Superior temporal gyrus (tissue), 1 donor: ENCODE measurements around the gene PRPSAP2.
"Not testable (repeated sequence)": the region's sequence is repeated elsewhere in the genome, so short reads cannot be mapped to it uniquely, and the experiment has no call there.

ENCODE experiments used
- DNase-seq: peaks from one replicate; pipeline ENCODE4 v3.0.0-alpha.2; 2016; ENCODE audit errors: extremely low spot score

PRPSAP2 gene

GRCh38 chr17:18944646-18945045 is 86.7 kb downstream of the PRPSAP2 start:
- DNase-seq = no peak

DNA sequence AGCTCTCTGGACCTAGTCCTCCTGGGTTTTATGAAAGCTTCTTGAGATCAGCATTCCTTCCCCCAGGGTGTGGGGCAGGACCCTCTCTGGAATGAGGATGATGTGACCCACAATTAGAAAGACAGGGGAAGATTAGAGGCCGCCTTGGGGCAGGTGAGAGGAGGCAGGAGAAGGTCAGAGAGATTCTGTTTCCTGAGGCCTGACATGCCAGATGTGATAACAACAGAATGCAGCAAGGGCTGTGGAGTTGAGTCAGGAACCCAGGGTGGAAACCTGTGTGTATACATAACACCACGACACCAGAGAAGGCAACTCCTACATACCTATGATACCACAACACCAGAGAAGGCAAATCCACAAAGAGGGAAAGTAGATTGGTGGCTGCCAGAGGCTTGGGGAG is 88.6 kb downstream of the PRPSAP2 start:
- no peak for DNase-seq

GRCh38 chr17:18947866-18948265 is 89.9 kb downstream of the PRPSAP2 start:
- no peak for DNase-seq

- DNase-seq = no peak
These were observed 90.6 kb downstream of the PRPSAP2 start for GRCh38 chr17:18948476-18949006.

DNA sequence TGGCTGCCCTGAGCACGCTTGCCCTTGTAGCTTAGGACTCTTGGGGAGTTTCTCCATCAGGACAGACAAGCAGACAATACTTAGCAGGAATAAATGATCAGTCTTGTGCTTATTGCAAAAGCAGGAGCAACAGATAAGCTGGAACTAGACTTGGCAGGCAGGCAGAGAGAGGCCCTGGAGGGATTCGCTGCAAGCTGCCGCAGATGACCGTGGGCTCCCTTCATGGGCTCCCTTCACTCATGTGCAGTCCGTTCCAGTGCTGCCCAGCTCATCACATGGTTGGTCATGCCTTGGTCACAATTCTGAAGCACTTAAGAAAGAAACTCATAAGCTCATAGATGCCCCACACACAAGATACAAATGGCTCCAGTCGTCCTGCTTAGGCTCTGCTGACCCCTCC is 91.6 kb downstream of the PRPSAP2 start:
- no peak for DNase-seq

DNA sequence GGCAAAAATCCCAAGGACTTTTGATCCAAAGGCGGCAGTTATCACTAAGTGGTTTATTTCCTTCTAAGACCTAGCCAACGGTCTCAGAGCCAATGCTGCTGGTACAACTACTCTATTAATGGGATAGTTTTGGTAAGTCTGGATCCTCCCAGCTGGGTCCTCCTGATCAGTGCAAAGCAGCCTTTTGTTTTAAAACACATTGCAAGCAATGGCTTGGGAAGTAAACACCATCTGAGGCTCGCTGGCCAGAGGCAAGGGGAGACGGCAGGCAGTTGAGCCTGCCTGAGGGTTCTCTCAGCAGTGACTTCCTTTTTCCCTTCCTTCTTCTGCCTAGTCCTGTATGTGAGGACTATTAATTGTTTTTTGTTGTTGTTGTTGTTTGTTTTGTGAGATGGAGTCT is 92.4 kb downstream of the PRPSAP2 start:
- no peak for DNase-seq

- no peak for DNase-seq
These were observed 93.3 kb downstream of the PRPSAP2 start for GRCh38 chr17:18950944-18951905.

DNA sequence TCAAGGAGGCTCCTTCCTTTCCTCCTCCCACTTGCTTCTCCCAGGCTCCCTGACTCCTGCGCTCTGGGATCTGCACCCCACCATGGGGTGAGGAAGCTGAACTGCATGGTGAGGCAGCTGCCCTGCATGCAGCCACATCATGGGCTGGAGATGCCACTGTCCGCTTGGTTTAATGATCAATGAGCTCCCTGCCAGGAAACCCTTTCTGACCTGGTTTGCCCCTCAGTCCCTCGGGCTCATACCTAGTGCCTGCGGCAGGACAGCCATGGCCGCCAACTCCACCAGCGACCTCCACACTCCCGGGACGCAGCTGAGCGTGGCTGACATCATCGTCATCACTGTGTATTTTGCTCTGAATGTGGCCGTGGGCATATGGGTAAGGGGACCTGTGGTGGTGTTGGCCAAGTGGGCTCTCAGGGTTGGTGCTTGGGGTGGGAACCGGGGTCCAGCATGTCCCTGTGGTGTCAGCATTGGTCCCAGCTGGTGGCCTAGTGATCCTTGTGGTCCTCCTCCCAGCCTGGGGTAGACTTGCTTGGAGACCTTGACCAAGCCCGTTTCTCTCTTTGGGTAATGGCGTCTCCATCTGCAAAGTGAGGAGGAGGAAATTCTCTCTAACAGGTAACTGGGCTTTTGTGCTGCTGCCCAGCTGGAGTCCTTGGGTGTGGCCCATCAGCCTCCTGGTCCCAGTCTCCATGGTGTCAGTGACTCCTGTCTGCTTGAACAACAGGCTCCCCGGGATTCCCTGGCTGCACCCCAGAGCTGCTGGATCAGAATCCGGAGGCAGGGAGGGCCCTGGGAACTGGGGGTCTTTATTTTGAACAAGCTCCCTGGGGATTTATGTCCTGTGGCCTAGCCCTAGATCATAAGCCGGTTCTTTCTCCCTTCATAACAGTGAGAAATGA is 94.3 kb downstream of the PRPSAP2 start, which contains the start of gene SLC5A10:
SLC5A10 (plus strand) TSS at position 225 of the 902 bp plus-strand sequence; CDS start at position 266, 41 bp downstream.
- DNase-seq = no peak

DNA sequence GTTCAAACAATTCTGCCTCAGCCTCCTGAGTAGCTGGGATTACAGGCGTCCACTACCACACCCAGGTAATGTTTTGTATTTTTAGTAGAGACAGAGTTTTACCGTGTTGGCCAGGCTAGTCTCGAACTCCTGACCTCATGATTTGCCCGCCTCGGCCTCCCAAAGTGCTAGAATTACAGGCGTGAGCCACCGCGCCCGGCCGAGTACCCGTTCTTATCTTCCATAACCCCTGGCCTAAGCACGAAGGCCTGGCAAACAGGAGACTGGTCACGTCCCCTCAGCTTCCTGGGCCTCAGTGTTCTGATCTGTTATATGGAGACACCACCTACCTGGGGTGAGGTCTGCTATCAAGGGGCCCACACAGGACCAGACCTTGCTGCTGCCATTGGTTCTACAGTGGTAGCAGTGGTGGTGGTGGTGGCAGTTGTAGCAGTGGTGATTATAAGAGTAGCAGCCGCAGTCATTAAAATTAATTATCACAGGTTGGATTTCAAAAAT is 95.3 kb downstream of the PRPSAP2 start:
- DNase-seq = no peak

GRCh38 chr17:18954321-18954720 is 96.4 kb downstream of the PRPSAP2 start:
- DNase-seq = no peak

DNA sequence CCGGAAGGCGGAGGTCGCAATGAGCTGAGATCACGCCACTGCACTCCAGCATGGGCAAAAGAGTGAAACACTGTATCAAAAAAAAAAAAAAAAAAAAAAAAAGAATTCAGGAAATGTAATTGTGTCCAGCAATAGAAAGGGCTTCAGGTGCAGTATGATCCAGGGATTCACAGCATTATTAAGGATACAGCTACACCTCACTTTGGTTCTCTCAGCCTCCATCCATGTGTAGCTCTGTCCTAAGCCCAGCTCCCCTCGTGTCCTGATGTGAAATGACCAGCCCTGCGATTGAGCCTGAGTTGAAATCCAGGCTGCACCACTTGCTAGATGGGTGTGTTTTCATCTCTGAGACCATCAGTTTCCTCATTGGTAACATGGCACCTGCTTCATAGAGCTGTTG is 97.1 kb downstream of the PRPSAP2 start:
- no peak for DNase-seq

DNA sequence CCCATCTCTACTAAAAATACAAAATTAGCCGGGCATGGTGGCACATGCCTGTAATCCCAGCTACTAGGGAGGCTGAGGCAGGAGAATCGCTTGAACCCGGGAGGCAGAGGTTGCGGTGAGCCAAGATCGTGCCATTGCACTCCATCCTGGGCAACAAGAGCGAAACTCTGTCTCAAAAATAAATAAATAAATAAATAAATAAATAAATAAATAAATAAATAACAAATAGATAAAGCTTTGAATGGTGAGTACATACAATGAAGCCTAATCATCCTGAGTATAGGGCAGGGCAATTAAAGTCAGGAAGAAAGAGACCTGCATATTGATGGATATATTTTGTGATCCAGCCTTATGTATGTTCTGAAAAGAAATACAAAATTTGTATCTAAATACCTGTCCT is 98.1 kb downstream of the PRPSAP2 start:
- DNase-seq = not testable (repeated sequence)

GRCh38 chr17:18956581-18956980 is 98.7 kb downstream of the PRPSAP2 start:
- DNase-seq = no peak

- no peak for DNase-seq
These were observed 99.9 kb downstream of the PRPSAP2 start for GRCh38 chr17:18957831-18958230.

GRCh38 chr17:18958611-18959010 is 100.7 kb downstream of the PRPSAP2 start:
- no peak for DNase-seq

- no peak for DNase-seq
These were observed 101.3 kb downstream of the PRPSAP2 start for GRCh38 chr17:18959071-18959844.

DNA sequence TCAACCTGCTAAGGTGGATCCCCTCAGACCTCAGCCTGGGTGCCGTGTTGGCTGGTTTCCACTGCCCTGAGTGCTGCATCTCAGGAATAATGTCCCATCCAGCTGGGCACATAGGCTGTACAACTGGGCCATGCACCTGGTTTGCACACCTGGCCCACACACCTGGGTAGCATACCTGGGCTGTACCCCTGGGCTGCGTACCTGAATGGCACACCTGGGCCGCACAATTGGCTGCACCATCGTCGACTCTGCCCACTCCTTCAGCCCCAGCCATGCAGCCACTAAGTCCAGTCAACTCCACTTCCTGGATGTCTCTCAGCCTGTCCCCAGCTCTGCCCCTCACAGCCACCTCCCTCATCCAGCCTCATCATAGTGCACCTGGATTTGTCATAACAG is 101.9 kb downstream of the PRPSAP2 start:
- no peak for DNase-seq

- no peak for DNase-seq
These were observed 102.3 kb downstream of the PRPSAP2 start for GRCh38 chr17:18960241-18960665.

GRCh38 chr17:18960803-18961511 is 103.0 kb downstream of the PRPSAP2 start:
- DNase-seq = peak; percentile 50
